Stimulated activated CD8-positive, alpha-beta memory T cell treated with anti-CD3 and anti-CD28 coated beads, Interleukin-7, amount 100 ng/mL, for 48 hours (primary cell): ENCODE measurements around the gene CNTNAP5.

Experiments
- DNase-seq, 2 donors: peaks; one replicate each; pipeline ENCODE4 v3.0.0-alpha.2; 2020; ENCODE audit warnings: low read depth in 1 of 2; ENCODE audit errors: extremely low read depth in 1 of 2

The CNTNAP5 gene

GRCh38 chr2:124662946-124663644 lies 638.0 kb downstream of the CNTNAP5 start:
- no peak for DNase-seq

DNA sequence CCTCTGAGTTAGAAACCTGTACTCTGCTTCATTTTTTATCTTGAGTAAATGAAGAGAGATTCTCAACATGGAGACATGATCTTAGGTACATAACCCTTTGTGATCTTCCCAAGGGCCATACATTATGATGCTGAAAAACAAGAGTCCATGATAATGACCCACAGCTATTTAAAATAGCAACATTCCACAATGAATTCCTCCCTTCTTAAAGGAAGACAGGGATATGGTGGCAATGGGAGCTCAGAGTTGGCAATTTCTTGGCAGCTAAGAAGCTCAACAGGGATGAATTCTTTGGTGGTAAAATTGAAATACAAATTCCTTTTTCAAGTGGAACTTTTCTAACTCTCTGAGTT lies 638.5 kb downstream of the CNTNAP5 start:
- DNase-seq: no peak

- no peak for DNase-seq
These were observed 639.3 kb downstream of the CNTNAP5 start for GRCh38 chr2:124664363-124664762.

- DNase-seq: no peak
These were observed 641.9 kb downstream of the CNTNAP5 start for GRCh38 chr2:124666976-124667375.

DNA sequence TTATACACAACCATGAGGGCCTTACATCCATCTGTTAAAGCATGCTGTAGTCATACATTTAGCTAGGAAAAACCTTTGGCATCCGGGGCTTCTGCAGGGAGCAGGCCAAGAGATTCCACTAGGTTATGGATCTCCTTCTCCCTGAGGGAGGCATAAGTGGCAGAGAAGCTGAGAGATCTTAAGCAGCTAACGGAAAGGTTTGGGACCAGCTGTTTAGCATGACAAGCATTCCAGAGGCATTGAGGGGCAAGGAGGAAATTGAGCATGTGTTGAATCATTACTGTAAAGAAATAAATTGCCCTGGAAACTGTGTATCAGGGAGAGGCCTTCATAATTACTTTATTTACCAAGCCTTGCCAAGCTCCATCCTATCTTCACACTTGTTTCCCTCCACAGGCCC lies 643.1 kb downstream of the CNTNAP5 start:
- DNase-seq: no peak

GRCh38 chr2:124670187-124670586 lies 645.1 kb downstream of the CNTNAP5 start:
- DNase-seq: no peak

GRCh38 chr2:124678043-124678442 lies 653.0 kb downstream of the CNTNAP5 start:
- no peak for DNase-seq

DNA sequence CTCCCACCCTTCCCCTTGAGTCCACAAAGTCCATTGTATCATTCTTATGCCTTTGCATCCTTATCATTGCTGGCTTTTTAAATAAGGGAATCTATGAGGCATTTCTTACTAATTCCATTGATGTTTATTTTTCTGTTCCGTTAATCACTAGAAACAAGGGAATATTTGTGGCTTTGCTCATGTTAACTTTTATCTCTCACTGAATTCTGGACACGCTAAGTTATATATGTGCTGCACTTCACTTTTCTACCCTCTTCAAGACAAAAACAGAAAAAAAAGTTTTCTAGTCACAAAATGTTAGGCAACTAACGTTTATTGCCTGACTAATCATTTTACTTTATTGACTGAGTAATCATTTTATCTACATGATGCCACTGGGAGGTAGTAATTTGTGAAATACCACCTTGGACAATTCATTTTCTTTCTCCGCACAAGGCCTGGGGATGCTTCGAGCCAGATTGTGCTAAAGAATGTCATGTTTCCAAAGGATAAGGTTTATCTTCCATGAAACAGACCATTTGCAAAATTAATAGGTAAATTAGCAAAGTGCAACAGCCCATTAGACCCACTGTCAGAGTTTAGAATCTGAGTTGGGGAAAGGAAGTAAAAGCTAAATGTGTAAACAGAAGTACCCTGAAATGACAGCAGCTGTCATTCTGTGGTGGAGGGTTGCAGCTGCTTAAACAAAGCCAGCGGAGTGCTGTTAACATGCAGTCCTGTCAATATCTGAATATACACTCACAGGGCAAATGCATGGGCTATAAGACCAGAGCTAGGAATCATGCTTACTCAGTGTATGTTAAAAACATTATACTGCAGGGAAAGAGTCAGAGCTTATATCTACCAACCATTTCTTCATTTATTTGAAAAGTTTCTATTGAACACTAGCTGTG lies 658.7 kb downstream of the CNTNAP5 start:
- DNase-seq: no peak

- DNase-seq: no peak
These were observed 664.3 kb downstream of the CNTNAP5 start for GRCh38 chr2:124689348-124689747.

DNA sequence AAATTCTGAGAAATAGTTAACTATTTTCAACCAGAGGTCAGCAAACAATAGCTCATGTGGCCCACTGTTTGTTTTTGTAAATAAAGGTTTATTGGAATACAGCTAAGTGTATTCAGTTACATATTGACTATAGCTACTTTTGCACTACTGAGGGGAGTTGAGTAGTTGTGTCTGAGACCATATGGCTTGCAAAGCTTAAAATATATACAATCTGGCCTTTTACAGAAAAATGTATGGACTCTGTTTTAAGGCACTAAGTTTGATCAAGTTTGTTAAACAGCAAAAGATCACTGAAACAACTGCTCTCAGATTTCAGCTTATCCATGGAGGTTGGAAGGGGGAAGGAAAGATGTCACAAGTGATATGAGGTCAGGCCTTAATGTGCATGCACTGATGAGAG lies 667.1 kb downstream of the CNTNAP5 start:
- no peak for DNase-seq

GRCh38 chr2:124692707-124693106 lies 667.6 kb downstream of the CNTNAP5 start:
- no peak for DNase-seq

DNA sequence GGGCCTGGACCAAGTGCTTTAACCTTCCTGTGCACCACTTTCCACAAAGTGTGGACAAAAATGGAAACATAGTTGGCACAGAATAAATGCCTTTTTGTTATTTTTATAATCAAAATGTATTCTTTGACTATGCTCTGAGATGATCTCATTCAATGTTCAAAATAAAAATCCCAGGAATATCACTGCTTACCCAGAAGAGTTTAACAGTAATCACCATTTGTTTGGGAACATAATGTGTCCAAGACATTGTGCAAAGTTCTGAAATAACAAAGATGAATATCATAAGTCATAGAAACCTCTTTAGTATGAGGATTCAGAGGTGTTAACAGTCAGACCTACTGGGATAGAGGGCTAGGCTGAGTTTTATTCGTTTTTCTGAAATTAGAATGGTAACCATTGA lies 668.1 kb downstream of the CNTNAP5 start:
- DNase-seq: no peak

DNA sequence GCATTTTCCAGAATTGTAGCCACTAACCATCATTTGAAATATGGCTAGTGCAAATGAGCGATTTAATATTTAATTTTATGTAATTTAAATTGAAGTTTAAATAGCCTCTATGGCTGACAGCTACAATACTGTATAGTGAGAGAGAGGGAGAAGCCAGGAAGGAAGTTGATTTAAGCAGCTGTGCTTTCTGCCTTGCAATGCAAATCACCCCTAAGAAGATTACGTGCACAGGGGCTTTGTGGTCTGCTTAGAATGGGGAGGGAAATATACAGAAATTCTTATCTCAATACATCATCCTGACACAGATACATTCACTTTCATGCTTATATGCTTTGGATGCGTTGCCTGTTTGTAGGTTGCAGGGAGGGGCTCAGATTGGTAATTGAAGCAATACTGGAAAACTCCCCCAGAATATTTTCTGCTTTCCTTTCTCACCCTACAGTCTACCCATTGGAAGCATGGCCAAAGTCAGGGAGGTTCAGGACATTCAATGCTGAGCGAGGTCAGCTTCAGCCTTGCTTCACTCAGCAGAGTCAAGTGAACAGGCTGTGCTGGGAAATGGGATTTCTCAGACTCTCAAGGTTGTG lies 674.0 kb downstream of the CNTNAP5 start:
- no peak for DNase-seq

- DNase-seq: no peak
These were observed 677.7 kb downstream of the CNTNAP5 start for GRCh38 chr2:124702777-124703176.

DNA sequence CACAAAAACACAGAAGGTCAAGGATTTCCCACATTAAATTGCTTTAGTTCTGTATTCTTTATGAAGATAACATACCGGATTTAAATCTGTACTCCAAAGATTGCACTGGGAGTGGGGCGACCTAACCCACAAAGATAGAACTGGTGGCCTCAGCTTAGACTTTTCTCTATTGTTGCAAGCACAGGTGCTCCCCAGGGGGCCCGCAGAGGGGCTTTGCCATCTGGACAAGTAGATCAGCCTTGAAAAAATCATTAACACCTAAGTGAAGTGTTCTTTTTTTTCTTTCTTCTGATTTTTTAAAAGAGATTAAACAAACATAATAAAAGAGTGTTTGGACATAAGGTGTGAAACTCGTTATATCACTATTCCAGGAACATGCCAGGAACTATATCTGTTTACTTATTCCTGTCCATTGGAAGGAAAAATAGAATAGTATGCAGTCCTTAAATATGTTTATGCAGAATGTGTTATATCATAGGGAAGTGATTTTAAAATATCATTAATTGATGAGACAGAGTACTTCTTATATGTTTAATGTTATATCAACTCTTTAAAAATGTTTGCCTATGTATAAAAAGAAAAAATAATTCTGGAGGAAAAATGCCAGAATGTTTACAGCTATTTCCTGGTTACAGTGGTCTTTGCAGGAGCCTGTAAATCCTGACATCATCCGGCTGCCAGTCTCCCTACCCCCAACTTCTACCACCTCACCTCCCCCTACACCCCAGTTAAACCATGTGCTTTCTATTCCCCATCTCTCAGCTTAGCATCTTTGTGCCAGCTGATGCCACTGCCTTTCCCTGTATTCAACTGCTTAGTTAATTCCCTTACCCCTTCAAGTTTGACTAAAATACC lies 679.2 kb downstream of the CNTNAP5 start:
- no peak for DNase-seq

DNA sequence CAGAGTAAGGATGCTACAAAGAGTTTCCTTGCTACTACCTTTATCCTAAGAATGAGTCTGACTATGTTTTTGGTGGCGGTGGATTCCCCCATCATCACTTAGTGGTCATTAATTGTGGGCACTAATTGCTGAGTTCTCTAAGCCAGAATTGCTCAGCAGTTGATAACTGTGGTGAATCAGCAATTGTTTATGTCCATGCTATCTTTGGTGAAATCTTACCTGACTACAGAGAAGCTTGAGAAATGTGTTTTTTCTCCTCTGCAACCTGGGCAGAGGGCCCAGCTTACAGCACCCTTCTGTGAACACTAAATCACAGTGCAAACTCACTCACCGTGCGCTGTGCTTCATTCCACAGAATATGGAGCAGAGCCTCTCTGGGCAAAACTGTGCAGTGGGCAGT lies 683.6 kb downstream of the CNTNAP5 start:
- no peak for DNase-seq

- no peak for DNase-seq
These were observed 688.9 kb downstream of the CNTNAP5 start for GRCh38 chr2:124713969-124714368.

DNA sequence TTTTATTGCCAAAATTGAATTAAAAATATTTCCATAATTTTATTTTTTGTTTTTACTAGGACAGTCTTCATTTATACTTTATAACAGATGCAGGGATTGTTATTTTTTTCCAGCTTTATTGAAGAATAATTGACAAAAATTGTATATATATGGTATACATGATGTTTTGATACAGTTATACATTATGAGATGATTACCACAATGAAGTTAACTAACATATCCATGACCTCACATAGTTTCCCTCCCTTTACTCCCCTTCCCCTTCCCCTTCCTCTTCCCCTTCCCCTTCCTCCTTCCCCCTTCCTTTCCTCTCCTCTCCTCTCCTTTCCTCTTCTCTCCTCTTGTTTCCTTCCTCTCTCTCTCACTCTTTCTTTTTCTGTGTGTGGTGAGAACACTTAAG lies 700.1 kb downstream of the CNTNAP5 start:
- no peak for DNase-seq

GRCh38 chr2:124740636-124741035 lies 715.5 kb downstream of the CNTNAP5 start:
- no peak for DNase-seq

DNA sequence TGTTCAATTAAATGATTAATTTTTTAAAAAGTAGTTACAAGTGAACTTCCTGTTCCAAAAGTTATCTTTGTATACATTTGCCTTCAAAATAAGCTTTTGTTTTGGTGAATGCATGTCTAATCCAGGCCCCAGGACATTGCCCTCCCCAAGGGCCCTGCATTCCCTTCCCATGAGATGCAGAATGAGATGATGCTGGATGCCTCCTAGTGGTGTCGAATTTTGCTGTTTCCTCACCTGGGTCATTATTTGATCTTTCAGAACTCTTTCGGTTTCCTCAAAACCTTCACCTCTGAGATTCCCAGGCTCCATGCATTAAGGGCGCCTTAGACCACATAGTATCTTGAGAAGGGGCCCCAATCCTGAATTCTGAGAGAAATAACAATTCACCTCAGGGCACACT lies 728.8 kb downstream of the CNTNAP5 start:
- no peak for DNase-seq

- DNase-seq: no peak
These were observed 730.3 kb downstream of the CNTNAP5 start for GRCh38 chr2:124755386-124755785.
